ENCODE measurements around the gene PPY.
"Not testable (repeated sequence)": the region's sequence is repeated elsewhere in the genome, so short reads cannot be mapped to it uniquely, and the experiment has no call there.

Gene PPY

DNA sequence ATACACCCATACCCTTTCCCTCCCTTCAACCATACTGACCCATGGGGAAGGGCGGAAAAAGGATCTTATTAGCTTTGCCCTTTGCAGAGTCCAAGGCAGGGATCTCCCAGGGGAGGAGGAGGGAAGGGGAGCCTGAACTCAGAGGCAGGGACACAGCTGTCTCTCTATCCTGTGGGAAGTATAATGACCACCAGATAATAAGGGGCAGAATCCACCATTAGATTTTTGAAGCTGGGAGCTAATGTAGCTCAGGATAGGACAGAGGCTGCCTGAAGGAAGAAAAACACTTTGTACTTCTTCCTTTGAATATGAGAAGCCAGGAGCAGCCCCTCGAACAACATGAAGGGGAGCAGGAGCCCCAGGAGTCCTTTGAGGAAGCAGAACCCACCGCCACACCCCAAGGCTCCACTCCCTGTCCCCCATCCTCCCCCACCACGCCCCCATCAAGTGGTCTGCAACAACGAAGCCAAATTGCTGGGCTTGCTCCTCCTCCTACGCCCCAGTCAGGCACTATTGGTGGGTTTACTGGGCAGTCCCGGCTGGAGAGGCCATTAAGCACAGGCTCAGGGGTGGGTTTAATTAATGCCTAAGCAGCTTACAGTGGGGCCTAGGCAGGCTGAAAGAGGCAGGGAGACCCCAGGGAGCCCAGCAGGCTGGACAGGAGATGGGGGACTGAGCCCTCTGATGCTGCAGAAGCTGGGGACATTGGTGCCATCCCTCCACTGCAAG lies 40.3 kb downstream of the PPY start:
- POLR2A ChIA-PET = no interaction called here
- DNase-seq (ENCODE audit: low read depth, low spot score) = no peak
- CTCF ChIA-PET = interaction anchor here (3.8 to 9.5 kb wide), 2 partner anchors 8 to 23 kb away, joined by 34 to 99 read pairs; no protein-coding TSS in a partner anchor

DNA sequence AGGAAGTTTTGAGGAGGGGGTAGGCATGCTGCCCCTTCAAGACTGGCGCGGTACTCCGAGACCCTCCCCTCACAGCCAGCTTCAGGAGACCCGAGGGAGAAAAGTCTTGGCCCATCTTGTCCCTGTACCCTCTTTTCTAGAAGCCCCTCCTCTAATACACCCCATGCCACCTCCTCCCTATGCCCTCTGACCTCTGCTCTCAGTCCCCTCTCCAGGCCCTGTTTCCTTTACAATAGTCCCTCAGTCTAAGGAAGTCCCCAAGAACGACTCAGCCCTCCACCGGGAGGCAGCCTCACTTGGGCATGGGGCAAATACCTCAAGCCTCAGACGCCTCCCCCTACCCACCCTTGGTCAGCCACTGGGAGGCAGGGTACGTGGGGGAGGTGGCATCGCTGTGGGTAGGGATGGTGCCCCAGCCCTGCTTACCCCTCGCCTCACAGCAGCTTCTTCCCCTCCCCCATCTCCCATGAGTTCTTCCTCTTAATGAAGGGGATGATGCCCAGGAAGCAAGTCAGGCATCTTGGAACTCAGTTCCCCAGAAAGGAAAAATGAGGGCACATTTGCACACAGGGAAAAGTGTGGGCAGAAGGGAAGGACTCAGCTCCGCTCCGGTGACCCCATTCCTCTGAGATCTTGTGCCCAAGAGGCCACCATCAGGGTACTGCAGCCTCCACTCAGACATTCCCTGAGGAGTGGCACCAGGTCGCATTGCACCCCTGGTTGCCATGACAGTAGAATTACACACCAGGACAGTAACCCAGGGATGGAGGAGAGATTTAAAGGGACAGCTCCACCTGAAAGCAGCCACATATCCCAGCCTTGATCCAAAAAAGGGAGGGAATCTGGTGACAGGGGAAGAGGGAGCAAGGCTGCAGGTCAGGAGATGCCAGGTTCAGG lies 41.2 kb downstream of the PPY start:
- TF ChIP-seq, protein P1, sequence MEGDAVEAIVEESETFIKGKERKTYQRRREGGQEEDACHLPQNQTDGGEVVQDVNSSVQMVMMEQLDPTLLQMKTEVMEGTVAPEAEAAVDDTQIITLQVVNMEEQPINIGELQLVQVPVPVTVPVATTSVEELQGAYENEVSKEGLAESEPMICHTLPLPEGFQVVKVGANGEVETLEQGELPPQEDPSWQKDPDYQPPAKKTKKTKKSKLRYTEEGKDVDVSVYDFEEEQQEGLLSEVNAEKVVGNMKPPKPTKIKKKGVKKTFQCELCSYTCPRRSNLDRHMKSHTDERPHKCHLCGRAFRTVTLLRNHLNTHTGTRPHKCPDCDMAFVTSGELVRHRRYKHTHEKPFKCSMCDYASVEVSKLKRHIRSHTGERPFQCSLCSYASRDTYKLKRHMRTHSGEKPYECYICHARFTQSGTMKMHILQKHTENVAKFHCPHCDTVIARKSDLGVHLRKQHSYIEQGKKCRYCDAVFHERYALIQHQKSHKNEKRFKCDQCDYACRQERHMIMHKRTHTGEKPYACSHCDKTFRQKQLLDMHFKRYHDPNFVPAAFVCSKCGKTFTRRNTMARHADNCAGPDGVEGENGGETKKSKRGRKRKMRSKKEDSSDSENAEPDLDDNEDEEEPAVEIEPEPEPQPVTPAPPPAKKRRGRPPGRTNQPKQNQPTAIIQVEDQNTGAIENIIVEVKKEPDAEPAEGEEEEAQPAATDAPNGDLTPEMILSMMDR (IDR thresholded peaks at IDR 0.05; ENCODE audit: insufficient read depth, low read length, missing control alignments) = no peak
- H3K4me3 ChIP-seq (ENCODE audit: low read depth, low read length) = peak overlapping the region; percentile 62
- ChIA-PET CTCF (interaction anchor here (0.8 to 9.5 kb wide), 3 partner anchors 9 to 22 kb away, joined by 3 to 99 read pairs (median 34); no protein-coding TSS in a partner anchor), POLR2A (no interaction called here)
- no peak for DNase-seq (ENCODE audit: low read depth, low spot score)

More for the DNA sequence above, 40.3 kb downstream of the PPY start:
- no peak overlapping the region for H3K4me3 ChIP-seq (ENCODE audit: low read depth, low read length)
- TF ChIP-seq, protein P1 (IDR thresholded peaks at IDR 0.05; ENCODE audit: insufficient read depth, low read length, missing control alignments) = no peak

GRCh38 chr17:43900183-43900857 lies 42.0 kb downstream of the PPY start:
- DNase-seq (ENCODE audit: low read depth, low spot score) = no peak
- CTCF ChIA-PET = interaction anchor here (3.8 to 9.5 kb wide), 2 partner anchors 10 to 21 kb away, joined by 34 to 99 read pairs; no protein-coding TSS in a partner anchor
- TF ChIP-seq, protein P1 (IDR thresholded peaks at IDR 0.05; ENCODE audit: insufficient read depth, low read length, missing control alignments) = no peak
- peak overlapping the region; percentile 62 for H3K4me3 ChIP-seq (ENCODE audit: low read depth, low read length)
- POLR2A ChIA-PET = no interaction called here

DNA sequence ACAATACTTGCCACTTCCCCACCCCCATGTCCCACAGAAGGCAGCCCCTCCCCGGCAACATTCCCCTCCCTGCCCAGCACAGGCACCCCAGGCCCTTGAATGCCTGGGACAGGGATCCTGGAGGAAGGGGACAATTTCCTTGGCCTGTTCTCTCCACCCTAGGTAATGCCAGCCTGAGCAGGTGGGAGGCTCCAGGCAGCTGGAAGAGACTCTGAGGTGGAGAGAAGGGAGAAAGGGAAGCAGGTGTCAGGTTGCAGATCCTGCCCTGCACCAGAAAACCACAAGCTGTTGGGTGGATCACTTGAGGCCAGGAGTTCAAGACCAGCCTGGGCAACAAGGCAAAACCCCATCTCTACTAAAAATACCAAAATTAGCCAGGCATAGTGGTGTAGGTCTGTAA lies 43.8 kb downstream of the PPY start:
- TF ChIP-seq, protein P1 (IDR thresholded peaks at IDR 0.05; ENCODE audit: insufficient read depth, low read length, missing control alignments) = no peak
- H3K4me3 ChIP-seq (ENCODE audit: low read depth, low read length) = no peak overlapping the region
- POLR2A ChIA-PET = no interaction called here
- no peak for DNase-seq (ENCODE audit: low read depth, low spot score)
- CTCF ChIA-PET = interaction anchor here (1.0 to 9.5 kb wide), 4 partner anchors 10 to 52 kb away, joined by 3 to 99 read pairs (median 8); partner anchors contain the start of genes CD300LG and MPP2

DNA sequence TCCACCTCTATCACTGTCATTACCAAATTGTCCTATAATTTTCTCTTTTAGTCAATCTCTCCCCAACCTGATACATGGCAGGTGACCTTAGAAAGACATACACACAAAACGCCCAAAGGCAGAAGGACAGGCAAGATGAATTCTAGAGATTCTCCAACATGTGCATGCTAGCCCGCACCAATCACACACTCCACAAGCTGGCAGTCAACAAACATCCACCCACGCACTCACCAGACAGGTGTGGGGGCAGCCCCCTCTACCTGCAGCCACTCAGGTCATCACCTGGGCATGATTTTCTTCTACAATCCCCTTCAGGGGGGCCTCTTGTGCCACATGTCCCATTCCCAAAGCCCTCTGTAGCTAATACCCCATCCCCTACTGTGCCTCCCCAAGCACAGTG lies 44.4 kb downstream of the PPY start:
- POLR2A ChIA-PET = no interaction called here
- DNase-seq (ENCODE audit: low read depth, low spot score) = no peak
- H3K4me3 ChIP-seq (ENCODE audit: low read depth, low read length) = no peak overlapping the region
- CTCF ChIA-PET = interaction anchor here (1.0 to 9.5 kb wide), 4 partner anchors 10 to 51 kb away, joined by 3 to 99 read pairs (median 8); partner anchors contain the start of genes CD300LG and MPP2
- TF ChIP-seq, protein P1 (IDR thresholded peaks at IDR 0.05; ENCODE audit: insufficient read depth, low read length, missing control alignments) = no peak

GRCh38 chr17:43894494-43894893 lies 47.8 kb downstream of the PPY start:
- POLR2A ChIA-PET; H3K4me3 ChIP-seq (ENCODE audit: low read depth, low read length); DNase-seq (ENCODE audit: low read depth, low spot score): not testable (repeated sequence)
- CTCF ChIA-PET = interaction anchor here (0.9 to 9.5 kb wide), 2 partner anchors 13 to 16 kb away, joined by 4 to 99 read pairs; partner anchors contain the start of gene MPP2

Measured in AG04449 (cell line).